Measurements from ENCODE around the gene FRYL.

Gene FRYL

DNA sequence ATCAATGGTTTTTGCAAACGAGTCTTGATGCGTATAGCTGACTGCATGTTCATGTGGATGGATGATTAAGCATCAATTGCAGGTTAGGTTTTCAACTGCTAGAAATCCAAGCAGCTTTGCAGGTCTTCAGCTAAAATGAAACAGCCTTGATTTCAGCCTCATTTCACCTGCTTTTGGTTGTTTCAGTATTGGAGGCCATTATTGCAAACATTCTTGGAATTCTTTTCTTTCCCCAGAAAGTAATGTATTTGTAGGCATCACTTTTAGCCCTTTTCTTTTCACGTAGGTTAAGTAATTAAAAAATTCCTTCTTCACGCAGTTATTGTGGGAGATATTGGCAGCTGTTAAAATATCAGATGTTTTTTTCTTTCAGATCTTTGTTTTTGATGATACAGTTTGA, 281.2 kb downstream of the FRYL start:
- DNase-seq (ENCODE audit: low read depth in 2 of 2, low spot score in 1 of 2): no peak

- DNase-seq (ENCODE audit: low read depth in 2 of 2, low spot score in 1 of 2): no peak
Observed at GRCh38 chr4:48495941-48496340, 284.1 kb downstream of the FRYL start.

GRCh38 chr4:48493452-48494100, 286.5 kb downstream of the FRYL start:
- no peak for DNase-seq (ENCODE audit: low read depth in 2 of 2, low spot score in 1 of 2)

DNA sequence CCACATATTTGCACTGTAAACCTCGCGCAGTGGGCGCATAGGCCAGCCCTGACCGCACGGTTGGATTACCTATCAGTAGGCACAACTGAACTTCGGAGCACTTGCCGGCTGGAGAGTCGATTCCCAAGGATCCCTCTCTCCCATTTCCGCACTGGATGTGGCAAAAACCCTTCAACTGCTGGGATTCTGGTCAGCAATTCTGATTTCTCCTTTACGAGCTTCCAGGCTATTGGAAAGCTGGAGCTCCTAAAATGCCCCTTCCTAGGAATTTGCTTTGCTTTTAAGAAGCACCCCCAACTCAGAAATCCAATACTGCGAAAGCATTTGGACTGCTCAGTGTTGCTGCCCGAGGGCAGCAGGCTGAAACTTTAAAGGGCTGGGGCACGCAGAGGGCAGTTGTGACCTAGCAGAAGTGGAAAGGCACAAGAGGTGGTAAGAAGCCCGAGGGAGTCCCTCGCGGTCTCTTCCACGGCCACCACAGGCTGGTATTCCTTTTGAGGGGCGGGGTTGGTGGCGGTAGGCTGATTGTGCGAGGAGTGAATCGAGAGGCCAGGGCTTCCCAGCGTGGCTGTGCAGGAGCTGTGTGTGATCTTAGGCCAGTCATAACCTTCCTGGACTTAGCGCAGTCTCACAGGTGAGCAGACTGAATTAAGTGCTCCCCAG, 288.4 kb downstream of the FRYL start:
- DNase-seq (ENCODE audit: low read depth in 2 of 2, low spot score in 1 of 2): no peak

GRCh38 chr4:48490680-48491513, 289.2 kb downstream of the FRYL start:
- DNase-seq (ENCODE audit: low read depth in 2 of 2, low spot score in 1 of 2): no peak

DNA sequence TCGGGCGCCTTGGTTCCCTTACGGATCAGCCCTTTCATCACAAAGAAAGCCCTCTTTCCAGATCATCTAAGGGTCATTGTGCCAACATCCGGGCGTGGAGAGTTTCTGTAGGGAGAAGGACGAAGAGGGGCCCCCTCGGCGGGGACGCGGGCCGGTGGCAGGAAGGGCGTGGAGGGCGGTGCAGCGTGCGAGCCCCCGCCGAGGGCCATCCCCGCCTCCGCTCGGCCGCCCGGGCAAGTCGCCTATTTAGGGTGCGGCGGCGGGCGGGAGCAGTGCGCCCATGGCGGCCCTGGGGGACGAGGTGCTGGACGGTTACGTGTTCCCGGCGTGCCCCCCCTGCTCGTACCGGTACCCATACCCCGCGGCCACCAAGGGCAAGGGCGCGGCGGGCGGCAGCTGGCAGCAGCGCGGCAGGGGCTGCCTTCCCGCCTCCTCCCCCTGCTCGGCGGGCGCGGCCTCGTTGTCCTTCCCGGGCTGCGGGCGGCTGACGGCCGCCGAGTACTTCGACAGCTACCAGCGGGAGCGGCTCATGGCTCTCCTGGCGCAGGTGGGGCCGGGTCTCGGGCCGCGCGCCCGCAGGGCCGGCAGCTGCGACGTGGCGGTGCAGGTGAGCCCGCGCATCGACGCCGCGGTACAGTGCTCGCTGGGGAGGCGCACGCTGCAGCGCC, 289.9 kb downstream of the FRYL start, which contains the start of gene ZAR1:
Gene ZAR1 (plus strand): TSS at position 241 of the 668 bp plus-strand sequence. CDS start 40 bp downstream, at position 281.
- DNase-seq (ENCODE audit: low read depth in 2 of 2, low spot score in 1 of 2): no peak

DNA sequence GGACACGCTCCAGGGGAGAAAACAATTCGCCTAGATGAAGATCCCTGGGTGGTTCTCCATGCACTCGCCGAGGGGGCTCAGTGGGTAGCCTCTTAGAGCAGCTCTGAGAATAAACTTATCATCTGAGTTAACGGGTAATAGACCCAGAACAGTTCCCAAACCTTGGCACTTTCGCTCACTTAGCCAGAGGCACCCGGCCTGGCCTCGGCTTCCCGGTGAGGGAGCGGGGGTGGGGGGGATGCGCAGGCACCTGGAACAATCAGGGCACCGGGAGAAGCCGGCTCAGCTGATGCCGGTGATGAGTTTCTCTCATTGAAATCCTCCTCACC, 290.4 kb downstream of the FRYL start:
- DNase-seq (ENCODE audit: low read depth in 2 of 2, low spot score in 1 of 2): no peak

DNA sequence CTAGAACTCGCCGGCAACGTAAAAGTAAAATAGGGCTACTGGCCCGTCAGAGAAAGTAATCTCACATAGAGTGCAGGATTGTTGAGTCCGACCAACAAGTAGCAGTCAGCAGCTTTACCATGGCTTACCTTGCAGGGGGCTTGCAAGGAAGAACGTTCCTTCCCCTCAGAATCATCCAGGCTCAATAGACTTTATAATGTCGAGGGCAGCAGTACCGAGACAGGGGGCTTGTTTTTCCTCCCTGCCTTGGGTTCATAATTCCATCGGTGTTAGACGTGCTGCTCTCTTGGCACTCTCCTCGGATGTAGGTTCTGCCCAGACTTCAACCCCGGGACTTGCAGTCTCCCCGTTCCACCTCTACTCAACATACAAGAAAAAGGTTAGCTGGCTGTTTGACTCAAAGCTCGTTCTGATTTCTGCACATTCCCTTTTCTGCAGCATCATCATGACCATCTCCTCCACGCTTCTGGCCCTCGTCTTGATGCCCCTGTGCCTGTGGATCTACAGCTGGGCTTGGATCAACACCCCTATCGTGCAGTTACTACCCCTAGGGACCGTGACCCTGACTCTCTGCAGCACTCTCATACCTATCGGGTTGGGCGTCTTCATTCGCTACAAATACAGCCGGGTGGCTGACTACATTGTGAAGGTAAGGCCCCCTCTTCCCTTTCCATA, 295.4 kb downstream of the FRYL start:
- no peak for DNase-seq (ENCODE audit: low read depth in 2 of 2, low spot score in 1 of 2)

DNA sequence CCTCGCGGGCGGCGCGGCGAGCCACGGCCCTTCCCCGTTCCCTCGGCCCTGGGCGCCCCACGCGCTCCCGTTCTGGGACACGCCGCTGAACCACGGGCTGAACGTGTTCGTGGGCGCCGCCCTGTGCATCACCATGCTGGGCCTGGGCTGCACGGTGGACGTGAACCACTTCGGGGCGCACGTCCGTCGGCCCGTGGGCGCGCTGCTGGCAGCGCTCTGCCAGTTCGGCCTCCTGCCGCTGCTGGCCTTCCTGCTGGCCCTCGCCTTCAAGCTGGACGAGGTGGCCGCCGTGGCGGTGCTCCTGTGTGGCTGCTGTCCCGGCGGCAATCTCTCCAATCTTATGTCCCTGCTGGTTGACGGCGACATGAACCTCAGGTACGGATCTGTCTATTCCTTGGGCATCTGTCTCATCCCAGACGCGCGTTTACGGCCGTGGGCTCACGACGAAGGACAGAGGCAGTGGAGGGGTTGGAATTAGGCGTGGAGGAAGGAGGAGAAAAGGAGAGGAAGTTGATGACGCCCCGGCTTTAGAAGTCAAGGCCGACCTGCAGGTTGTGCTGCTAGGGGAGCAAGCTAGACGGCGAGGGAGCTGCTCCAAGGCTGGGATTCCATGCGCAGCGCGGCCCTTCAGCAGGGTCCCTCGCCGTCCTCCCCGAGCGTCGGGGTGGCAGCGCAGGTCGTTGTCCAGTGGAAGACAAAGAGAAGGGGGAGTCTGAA, 296.1 kb downstream of the FRYL start:
- no peak for DNase-seq (ENCODE audit: low read depth in 2 of 2, low spot score in 1 of 2)

DNA sequence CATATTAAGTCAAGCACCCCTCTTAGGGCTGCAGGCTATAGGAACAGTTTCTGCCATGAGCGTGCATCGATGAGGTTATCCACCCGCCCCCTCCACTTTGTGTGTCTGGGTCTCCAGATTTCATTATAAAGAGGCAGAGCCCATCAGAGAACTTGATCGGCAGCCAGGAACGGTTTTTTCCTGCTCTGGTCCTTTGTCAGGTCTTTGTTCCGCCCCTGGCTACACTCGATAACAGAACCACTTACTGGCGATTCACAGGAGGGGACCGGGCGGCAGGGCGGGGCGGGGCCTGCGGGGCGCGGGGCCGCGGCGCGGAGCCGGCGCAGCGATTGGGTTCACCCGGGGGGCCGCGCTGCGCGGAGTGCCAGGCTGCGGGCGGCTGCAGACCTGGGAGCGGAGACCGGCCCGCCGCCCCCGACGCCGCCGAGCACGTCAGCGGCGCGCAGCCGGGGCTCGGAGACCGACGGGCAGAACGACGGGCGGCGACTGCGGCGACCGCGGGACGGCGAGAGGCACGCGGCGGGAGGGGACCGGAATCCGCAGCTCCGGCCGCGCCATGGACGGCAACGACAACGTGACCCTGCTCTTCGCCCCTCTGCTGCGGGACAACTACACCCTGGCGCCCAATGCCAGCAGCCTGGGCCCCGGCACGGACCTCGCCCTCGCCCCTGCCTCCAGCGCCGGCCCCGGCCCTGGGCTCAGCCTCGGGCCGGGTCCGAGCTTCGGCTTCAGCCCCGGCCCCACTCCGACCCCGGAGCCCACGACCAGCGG, 296.9 kb downstream of the FRYL start, which contains the start of gene SLC10A4:
Gene SLC10A4 (plus strand): TSS at position 338 of the 771 bp plus-strand sequence. CDS start 219 bp downstream, at position 557.
- no peak for DNase-seq (ENCODE audit: low read depth in 2 of 2, low spot score in 1 of 2)

DNA sequence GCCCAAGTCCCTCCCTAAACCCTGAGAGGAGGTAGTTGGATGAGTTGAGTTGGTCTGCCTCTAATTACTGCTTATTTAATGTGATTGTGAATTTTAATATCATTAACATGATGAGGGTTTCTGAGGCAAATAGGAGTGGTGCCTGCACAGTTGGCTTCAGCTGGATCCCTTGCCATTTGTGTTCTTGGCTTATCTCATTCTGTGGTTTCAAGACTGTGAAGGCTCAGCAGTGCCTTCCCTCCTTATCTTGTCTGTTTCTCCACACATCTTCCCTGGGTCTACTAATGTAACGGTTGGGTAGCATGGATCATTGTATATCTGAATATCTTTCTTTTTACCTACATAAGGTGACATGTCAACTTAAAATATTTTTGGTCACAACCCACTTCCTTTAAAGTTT, 298.5 kb downstream of the FRYL start:
- DNase-seq (ENCODE audit: low read depth in 2 of 2, low spot score in 1 of 2): no peak

DNA sequence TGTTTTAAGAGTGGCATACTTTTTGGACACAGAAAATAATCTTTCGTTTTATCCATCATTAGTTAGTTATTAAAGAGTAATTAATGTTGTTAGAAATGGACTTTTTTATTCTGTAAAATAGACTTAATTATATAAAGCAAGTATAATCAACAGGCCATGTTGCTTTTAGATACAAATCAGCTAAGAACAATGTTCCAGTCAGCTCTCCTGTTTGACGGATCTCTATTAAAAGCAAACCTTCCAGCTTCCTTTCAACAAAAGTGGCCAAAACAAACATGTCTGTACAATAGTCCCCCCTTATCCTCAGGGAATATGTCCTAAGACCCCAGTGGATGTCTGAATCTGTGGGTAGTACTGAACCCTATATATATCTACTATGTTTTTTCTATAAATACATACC, 301.8 kb downstream of the FRYL start:
- no peak for DNase-seq (ENCODE audit: low read depth in 2 of 2, low spot score in 1 of 2)

GRCh38 chr4:48475770-48476169, 304.3 kb downstream of the FRYL start:
- DNase-seq (ENCODE audit: low read depth in 2 of 2, low spot score in 1 of 2): no peak

DNA sequence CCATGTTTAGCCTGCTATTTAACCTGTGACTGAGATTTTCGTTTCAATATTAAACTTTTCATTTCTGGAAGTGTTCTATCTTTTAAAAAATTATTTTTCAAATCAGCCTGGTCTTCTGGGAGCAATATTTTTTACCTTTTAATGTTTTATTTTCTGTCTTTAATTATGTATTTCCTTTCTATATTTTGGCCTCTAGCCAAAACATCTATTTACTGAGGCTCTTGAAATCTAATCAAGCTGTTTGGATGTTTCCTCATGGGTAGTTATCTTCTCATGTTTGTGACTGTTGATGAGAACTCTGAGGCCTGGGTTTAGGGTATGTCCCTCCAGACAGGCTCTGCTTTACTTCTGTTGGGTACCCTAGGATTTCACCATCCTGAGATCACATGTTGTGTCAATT, 307.3 kb downstream of the FRYL start:
- DNase-seq (ENCODE audit: low read depth in 2 of 2, low spot score in 1 of 2): no peak

GRCh38 chr4:48470570-48470969, 309.5 kb downstream of the FRYL start:
- no peak for DNase-seq (ENCODE audit: low read depth in 2 of 2, low spot score in 1 of 2)

DNA sequence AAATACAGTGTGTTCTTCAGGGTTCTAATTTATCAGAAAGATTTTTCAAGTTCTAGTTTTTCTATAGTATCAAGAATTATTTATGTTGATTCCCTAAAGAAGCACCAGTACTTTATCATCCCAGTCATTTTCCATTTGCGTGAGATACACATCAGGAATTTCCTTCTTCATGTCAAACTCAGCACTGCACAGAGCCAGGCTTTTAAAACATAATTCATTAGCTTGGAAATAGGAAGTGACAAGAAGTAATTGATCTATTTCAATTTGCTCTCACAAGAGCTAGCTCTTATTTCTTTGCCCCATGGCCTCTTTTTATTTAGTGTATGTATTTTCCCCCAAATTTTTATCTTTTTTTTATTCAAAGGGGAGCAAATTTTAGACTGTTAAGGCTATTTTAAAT, 309.9 kb downstream of the FRYL start:
- DNase-seq (ENCODE audit: low read depth in 2 of 2, low spot score in 1 of 2): no peak

GRCh38 chr4:48467891-48468290, 312.2 kb downstream of the FRYL start:
- no peak for DNase-seq (ENCODE audit: low read depth in 2 of 2, low spot score in 1 of 2)

GRCh38 chr4:48467442-48467841, 312.6 kb downstream of the FRYL start:
- DNase-seq (ENCODE audit: low read depth in 2 of 2, low spot score in 1 of 2): no peak

DNA sequence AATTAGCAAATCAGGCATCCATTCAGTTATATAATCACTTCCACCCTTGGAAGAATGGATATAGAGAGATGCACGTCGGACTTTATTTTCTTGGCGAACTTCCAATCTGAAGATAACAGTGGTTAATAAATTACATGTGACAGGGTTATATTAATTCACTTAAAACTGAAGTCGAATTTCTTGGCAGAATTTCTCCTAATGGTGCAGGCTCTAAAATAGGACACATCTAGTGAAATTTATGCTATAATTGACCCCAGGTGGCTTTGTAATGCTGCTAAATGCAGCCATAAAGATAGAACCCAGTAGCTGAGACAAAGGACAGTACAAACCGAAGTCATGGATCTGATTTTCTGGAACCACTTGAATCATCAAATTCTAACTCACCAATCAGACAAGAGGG, 317.7 kb downstream of the FRYL start:
- DNase-seq (ENCODE audit: low read depth in 2 of 2, low spot score in 1 of 2): no peak

DNA sequence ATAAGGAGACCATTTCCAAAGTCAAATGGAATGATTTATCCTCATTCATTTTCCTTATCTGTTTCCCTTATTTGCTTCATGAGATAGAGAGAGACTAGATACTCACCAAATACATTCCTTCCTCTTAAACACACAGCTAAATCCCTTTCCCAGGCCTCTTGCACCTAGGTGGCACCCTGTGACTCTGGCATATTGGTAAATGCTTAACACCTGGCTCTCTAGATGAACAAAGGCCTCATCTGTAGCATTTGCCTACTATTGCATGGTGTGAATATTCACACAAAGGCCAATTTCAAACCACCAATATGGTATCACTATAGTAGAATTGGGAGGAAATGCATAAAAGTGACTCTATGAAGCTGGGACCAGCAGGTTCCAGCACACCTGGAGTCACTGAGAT, 319.1 kb downstream of the FRYL start:
- DNase-seq (ENCODE audit: low read depth in 2 of 2, low spot score in 1 of 2): no peak

Data from stimulated activated CD8-positive, alpha-beta memory T cell treated with anti-CD3 and anti-CD28 coated beads, Interleukin-4, amount 100 ng/mL, for 4 hours (primary cell).